H1 (cell line): ENCODE measurements around the gene EBPL. TPM values are rescaled to one million over a fixed set of nuclear protein-coding genes. Genes with fewer than 3 reads are reported as not detected.

Experiments used
- BRCA1 ChIP-seq: IDR thresholded peaks from 2 replicates; pipeline ENCODE4 v1.6.1; 2012; ENCODE audit warnings: low read depth, low read length, improper control_type of control experiment
- CREB1 ChIP-seq: IDR thresholded peaks from 2 replicates; pipeline ENCODE4 v1.6.1; 2012; ENCODE audit warnings: inconsistent platforms
- EGR1 ChIP-seq: IDR thresholded peaks from 2 replicates; pipeline ENCODE4 v1.6.1; 2011; ENCODE audit warnings: low read depth, low read length, borderline replicate concordance
- GABPA ChIP-seq: IDR thresholded peaks from 2 replicates; pipeline ENCODE4 v1.6.1; 2011; ENCODE audit warnings: mild to moderate bottlenecking, low read length, moderate library complexity, borderline replicate concordance; ENCODE audit not compliant: insufficient read depth
- HDAC6 ChIP-seq: IDR thresholded peaks from one replicate; pipeline ENCODE4 v1.7.1; 2012; ENCODE audit warnings: low read depth, mild to moderate bottlenecking, inconsistent platforms, low read length, moderate library complexity
- POU5F1 ChIP-seq: IDR thresholded peaks from 2 replicates; pipeline ENCODE4 v1.6.1; 2011; ENCODE audit warnings: low read depth, mild to moderate bottlenecking, low read length, moderate library complexity
- RBBP5 ChIP-seq: IDR thresholded peaks from 2 replicates; pipeline ENCODE4 v1.7.1; 2012; ENCODE audit warnings: low read depth, mild to moderate bottlenecking, inconsistent platforms, low read length, moderate library complexity, borderline replicate concordance
- RXRA ChIP-seq: IDR thresholded peaks from 2 replicates; pipeline ENCODE4 v1.6.1; 2011; ENCODE audit warnings: low read depth, mild to moderate bottlenecking, low read length, moderate library complexity; ENCODE audit not compliant: insufficient read depth
- TBP ChIP-seq: IDR thresholded peaks from 2 replicates; pipeline ENCODE4 v1.6.1; 2011; ENCODE audit warnings: low read depth, low read length, improper control_type of control experiment
- TCF12 ChIP-seq: IDR thresholded peaks from 2 replicates; pipeline ENCODE4 v1.6.1; 2011; ENCODE audit warnings: low read depth, mild to moderate bottlenecking, low read length
- polyA plus RNA-seq, 7 experiments: library from polyadenylated mRNA; depleted of rRNA in 3 of 7; stranded (reverse) in 5 of 7; unstranded in 2 of 7; fragments of >200 nt in 5 of 7; fragments of 200-250 nt in 2 of 7; gene quantifications; 1 replicate in 5 of 7; 2 replicates in 1 of 7; 4 replicates in 1 of 7; pipeline versions ENCODE4 v1.2.1 to v1.2.3, GENCODE V29; 2011 to 2013; ENCODE audit warnings: missing spikeins in 2 of 7, mixed read lengths in 2 of 7
- total RNA-seq: library from RNA; stranded (reverse); fragmentation: NEBNext Ultra II Directional; extraction: Animal tissue kit (Norgen Biotek cat#: 25700); gene quantifications from 2 replicates; pipeline ENCODE4 v1.2.1, GENCODE V29; 2021
- TF ChIP-seq, protein P1 (sequence below): fragments of 300-600 bp; sonication (generic); IDR thresholded peaks from 2 replicates; pipeline ENCODE4 v1.7.1; 2012; ENCODE audit warnings: low read length, moderate library complexity, mild to moderate bottlenecking, inconsistent platforms; ENCODE audit not compliant: insufficient replicate concordance

The EBPL gene
- total and polyA plus RNA-seq, 2 of the 8 experiments (the other 6 are each of a cell fraction or from before 2014, with no cell fraction given), result 130 to 204 TPM

DNA sequence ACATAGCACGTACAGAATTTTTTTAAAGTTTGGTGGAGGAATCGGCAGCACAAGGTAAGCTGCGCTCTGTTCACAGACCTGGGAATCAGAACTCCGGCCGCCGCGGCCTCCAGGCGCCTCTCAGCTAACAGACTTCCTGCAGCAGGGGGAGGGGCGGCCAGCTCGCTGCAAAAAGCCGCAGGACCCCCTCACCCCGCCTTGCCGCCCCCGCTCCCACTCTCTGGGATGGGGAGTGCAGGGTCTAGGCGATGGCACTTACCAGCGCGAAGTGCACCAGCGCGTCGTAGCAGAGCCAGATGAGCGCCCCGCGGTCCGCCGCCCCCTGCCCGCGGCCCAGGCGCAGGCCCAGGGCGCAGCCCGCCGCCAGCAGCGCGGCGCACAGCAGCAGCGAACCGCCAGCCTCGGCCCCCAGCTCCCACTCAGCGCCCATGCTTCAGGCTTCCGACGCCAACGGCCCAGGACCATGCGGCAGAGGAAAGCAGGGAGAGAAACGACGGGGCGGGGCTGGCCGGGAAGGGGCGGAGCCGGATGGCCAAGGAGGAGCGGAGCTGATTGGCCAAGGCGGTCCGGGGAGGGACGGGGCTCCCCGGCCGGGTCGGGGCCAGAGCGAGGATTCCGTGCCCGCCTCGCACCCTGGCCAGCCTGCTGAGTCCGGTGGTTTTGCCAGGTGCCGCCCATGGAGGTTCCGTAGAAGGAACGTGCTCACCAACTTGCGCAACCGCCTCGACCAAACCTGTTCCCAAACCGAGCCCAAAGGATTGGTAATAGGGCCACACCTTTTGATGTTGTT, at the start of gene EBPL (continued):
- TF ChIP-seq RXRA (no peak), EGR1 (peak; percentile 65), BRCA1 (no peak), TCF12 (0 out of 2 replicates have a peak, but pooled peaks have one; percentile 19), HDAC6 (no peak), RBBP5 (peak; percentile 85), POU5F1 (no peak), GABPA (no peak), CREB1 (0 out of 2 replicates have a peak, but pooled peaks have one; percentile 50), TBP (peak; percentile 72; the same call in 1 of the 2 replicates)
- TF ChIP-seq, protein P1, sequence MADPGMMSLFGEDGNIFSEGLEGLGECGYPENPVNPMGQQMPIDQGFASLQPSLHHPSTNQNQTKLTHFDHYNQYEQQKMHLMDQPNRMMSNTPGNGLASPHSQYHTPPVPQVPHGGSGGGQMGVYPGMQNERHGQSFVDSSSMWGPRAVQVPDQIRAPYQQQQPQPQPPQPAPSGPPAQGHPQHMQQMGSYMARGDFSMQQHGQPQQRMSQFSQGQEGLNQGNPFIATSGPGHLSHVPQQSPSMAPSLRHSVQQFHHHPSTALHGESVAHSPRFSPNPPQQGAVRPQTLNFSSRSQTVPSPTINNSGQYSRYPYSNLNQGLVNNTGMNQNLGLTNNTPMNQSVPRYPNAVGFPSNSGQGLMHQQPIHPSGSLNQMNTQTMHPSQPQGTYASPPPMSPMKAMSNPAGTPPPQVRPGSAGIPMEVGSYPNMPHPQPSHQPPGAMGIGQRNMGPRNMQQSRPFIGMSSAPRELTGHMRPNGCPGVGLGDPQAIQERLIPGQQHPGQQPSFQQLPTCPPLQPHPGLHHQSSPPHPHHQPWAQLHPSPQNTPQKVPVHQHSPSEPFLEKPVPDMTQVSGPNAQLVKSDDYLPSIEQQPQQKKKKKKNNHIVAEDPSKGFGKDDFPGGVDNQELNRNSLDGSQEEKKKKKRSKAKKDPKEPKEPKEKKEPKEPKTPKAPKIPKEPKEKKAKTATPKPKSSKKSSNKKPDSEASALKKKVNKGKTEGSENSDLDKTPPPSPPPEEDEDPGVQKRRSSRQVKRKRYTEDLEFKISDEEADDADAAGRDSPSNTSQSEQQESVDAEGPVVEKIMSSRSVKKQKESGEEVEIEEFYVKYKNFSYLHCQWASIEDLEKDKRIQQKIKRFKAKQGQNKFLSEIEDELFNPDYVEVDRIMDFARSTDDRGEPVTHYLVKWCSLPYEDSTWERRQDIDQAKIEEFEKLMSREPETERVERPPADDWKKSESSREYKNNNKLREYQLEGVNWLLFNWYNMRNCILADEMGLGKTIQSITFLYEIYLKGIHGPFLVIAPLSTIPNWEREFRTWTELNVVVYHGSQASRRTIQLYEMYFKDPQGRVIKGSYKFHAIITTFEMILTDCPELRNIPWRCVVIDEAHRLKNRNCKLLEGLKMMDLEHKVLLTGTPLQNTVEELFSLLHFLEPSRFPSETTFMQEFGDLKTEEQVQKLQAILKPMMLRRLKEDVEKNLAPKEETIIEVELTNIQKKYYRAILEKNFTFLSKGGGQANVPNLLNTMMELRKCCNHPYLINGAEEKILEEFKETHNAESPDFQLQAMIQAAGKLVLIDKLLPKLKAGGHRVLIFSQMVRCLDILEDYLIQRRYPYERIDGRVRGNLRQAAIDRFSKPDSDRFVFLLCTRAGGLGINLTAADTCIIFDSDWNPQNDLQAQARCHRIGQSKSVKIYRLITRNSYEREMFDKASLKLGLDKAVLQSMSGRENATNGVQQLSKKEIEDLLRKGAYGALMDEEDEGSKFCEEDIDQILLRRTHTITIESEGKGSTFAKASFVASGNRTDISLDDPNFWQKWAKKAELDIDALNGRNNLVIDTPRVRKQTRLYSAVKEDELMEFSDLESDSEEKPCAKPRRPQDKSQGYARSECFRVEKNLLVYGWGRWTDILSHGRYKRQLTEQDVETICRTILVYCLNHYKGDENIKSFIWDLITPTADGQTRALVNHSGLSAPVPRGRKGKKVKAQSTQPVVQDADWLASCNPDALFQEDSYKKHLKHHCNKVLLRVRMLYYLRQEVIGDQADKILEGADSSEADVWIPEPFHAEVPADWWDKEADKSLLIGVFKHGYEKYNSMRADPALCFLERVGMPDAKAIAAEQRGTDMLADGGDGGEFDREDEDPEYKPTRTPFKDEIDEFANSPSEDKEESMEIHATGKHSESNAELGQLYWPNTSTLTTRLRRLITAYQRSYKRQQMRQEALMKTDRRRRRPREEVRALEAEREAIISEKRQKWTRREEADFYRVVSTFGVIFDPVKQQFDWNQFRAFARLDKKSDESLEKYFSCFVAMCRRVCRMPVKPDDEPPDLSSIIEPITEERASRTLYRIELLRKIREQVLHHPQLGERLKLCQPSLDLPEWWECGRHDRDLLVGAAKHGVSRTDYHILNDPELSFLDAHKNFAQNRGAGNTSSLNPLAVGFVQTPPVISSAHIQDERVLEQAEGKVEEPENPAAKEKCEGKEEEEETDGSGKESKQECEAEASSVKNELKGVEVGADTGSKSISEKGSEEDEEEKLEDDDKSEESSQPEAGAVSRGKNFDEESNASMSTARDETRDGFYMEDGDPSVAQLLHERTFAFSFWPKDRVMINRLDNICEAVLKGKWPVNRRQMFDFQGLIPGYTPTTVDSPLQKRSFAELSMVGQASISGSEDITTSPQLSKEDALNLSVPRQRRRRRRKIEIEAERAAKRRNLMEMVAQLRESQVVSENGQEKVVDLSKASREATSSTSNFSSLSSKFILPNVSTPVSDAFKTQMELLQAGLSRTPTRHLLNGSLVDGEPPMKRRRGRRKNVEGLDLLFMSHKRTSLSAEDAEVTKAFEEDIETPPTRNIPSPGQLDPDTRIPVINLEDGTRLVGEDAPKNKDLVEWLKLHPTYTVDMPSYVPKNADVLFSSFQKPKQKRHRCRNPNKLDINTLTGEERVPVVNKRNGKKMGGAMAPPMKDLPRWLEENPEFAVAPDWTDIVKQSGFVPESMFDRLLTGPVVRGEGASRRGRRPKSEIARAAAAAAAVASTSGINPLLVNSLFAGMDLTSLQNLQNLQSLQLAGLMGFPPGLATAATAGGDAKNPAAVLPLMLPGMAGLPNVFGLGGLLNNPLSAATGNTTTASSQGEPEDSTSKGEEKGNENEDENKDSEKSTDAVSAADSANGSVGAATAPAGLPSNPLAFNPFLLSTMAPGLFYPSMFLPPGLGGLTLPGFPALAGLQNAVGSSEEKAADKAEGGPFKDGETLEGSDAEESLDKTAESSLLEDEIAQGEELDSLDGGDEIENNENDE, result no peak
